ENCODE measurements around the gene NIPAL3.

NIPAL3 gene

GRCh38 chr1:24470592-24470991, 55.0 kb downstream of the NIPAL3 start:
- H3K4me3 ChIP-seq (ENCODE audit: low read depth, low read length), result no peak overlapping the region
- no peak for TF ChIP-seq CTCF (IDR thresholded peaks at IDR 0.05; ENCODE audit: low read depth, low read length)

GRCh38 chr1:24472527-24473251, 57.1 kb downstream of the NIPAL3 start:
- TF ChIP-seq CTCF (IDR thresholded peaks at IDR 0.05; ENCODE audit: low read depth, low read length), result no peak
- H3K4me3 ChIP-seq (ENCODE audit: low read depth, low read length), result no peak overlapping the region

GRCh38 chr1:24474193-24474592, 58.6 kb downstream of the NIPAL3 start:
- TF ChIP-seq CTCF (IDR thresholded peaks at IDR 0.05; ENCODE audit: low read depth, low read length), result no peak

GRCh38 chr1:24475700-24476099, 60.1 kb downstream of the NIPAL3 start:
- H3K4me3 ChIP-seq (ENCODE audit: low read depth, low read length), result no peak overlapping the region
- TF ChIP-seq CTCF (IDR thresholded peaks at IDR 0.05; ENCODE audit: low read depth, low read length), result no peak

More at GRCh38 chr1:24474193-24474592, 58.6 kb downstream of the NIPAL3 start:
- no peak overlapping the region for H3K4me3 ChIP-seq (ENCODE audit: low read depth, low read length)

- TF ChIP-seq CTCF (IDR thresholded peaks at IDR 0.05; ENCODE audit: low read depth, low read length), result no peak
- H3K4me3 ChIP-seq (ENCODE audit: low read depth, low read length), result no peak overlapping the region
These were observed 61.0 kb downstream of the NIPAL3 start for GRCh38 chr1:24476571-24476970.

- H3K4me3 ChIP-seq (ENCODE audit: low read depth, low read length), result no peak overlapping the region
These were observed 61.7 kb downstream of the NIPAL3 start for GRCh38 chr1:24477309-24477708.

More at GRCh38 chr1:24477309-24477708, 61.7 kb downstream of the NIPAL3 start:
- TF ChIP-seq CTCF (IDR thresholded peaks at IDR 0.05; ENCODE audit: low read depth, low read length), result no peak
